GM12865 (cell line): Measurements from ENCODE around the gene FBXW11.
A peak's percentile ranks its signal among the peaks of the same experiment; 100 is the strongest.

Source experiments
- DNase-seq: peaks from one replicate; pipeline ENCODE4 v3.0.0; 2010; ENCODE audit warnings: low read depth
- H3K4me3 ChIP-seq: 2 replicates; pipeline ENCODE4 v1.5.1; 2011; ENCODE audit warnings: mild to moderate bottlenecking, low read depth, low read length, control low read depth
- CTCF ChIP-seq: IDR thresholded peaks from 2 replicates; pipeline ENCODE4 v1.5.1; 2011; ENCODE audit warnings: low read length, control low read depth, low read depth, inconsistent platforms; ENCODE audit not compliant: insufficient read depth; ENCODE audit errors: missing control alignments

FBXW11 gene

GRCh38 chr5:171989276-171989675, 17.2 kb downstream of the FBXW11 start:
- peak; percentile 81 for DNase-seq
- no peak overlapping the region for H3K4me3 ChIP-seq
- TF ChIP-seq CTCF = no peak

GRCh38 chr5:171986772-171987171, 19.7 kb downstream of the FBXW11 start:
- H3K4me3 ChIP-seq = no peak overlapping the region
- TF ChIP-seq CTCF = no peak
- DNase-seq = no peak

- no peak for TF ChIP-seq CTCF
- peak; percentile 58 for DNase-seq
- no peak overlapping the region for H3K4me3 ChIP-seq
These were observed 21.6 kb downstream of the FBXW11 start for GRCh38 chr5:171984748-171985419.

GRCh38 chr5:171981847-171982246, 24.6 kb downstream of the FBXW11 start:
- TF ChIP-seq CTCF = no peak
- H3K4me3 ChIP-seq = no peak overlapping the region
- no peak for DNase-seq

GRCh38 chr5:171980792-171981191, 25.6 kb downstream of the FBXW11 start:
- DNase-seq = no peak
- TF ChIP-seq CTCF = no peak
- H3K4me3 ChIP-seq = no peak overlapping the region

- no peak for TF ChIP-seq CTCF
- no peak overlapping the region for H3K4me3 ChIP-seq
These were observed 26.8 kb downstream of the FBXW11 start for GRCh38 chr5:171979606-171980005.

GRCh38 chr5:171978519-171978918, 27.9 kb downstream of the FBXW11 start:
- peak; percentile 73 for DNase-seq
- H3K4me3 ChIP-seq = peak overlapping the region; percentile 31
- TF ChIP-seq CTCF = no peak

More at GRCh38 chr5:171979606-171980005, 26.8 kb downstream of the FBXW11 start:
- no peak for DNase-seq
